8988T (cell line): ENCODE results near the gene NUTM2E.
"Not testable (repeated sequence)": the region's sequence is repeated elsewhere in the genome, so short reads cannot be mapped to it uniquely, and the experiment has no call there.

Source experiments
- DNase-seq: peaks from one replicate; pipeline ENCODE4 v3.0.0; 2011

Gene NUTM2E

GRCh38 chr10:79826496-79827215 is at the start of gene NUTM2E:
Gene NUTM2E, plus strand, starts transcription at chr10:79826739. Its CDS starts 15,002 bp downstream, at chr10:79841741.
- DNase-seq, result peak; percentile 6

DNA sequence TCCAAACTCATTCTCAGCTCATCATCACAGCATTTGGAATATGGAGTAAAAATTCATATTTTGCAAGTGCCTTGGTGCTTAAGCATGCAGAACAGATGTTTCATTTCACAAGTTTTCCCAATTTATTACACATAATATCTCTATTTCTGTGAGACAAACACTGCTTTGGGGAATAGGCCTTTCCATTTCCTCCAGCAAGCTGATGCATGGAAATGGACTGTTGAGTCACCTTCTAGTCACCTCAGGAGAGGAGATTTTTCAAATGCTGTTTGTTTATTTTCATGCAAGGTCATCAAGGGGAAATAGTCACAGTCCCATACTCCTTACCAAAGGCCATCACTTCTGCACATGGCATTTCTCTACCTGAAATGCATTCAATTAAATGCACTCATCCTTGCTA is 48.5 kb upstream of the NUTM2E start:
- not testable (repeated sequence) for DNase-seq

GRCh38 chr10:79779310-79779938 is 47.1 kb upstream of the NUTM2E start:
- DNase-seq, result peak; percentile 14

GRCh38 chr10:79779992-79780391 is 46.5 kb upstream of the NUTM2E start:
- DNase-seq, result not testable (repeated sequence)

DNA sequence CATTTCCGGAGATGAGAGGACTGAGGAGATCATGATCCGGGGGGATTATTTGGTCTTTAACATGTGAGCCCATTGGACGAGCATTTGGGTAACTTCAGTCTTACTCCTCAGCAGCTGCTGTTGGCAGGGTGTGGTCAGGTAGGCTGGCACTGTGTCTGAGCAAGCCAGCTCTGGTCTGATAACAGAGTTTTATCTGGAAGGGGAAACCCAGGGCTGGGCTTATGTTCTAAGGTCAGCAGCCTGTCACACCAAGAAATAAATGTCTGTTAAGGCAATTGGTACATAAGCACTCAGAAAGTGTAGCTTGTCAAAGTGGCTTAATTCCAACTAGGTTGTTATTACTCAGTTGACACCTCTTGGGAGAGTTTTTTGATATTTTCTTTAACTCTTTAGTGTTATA is 45.0 kb upstream of the NUTM2E start:
- not testable (repeated sequence) for DNase-seq

DNA sequence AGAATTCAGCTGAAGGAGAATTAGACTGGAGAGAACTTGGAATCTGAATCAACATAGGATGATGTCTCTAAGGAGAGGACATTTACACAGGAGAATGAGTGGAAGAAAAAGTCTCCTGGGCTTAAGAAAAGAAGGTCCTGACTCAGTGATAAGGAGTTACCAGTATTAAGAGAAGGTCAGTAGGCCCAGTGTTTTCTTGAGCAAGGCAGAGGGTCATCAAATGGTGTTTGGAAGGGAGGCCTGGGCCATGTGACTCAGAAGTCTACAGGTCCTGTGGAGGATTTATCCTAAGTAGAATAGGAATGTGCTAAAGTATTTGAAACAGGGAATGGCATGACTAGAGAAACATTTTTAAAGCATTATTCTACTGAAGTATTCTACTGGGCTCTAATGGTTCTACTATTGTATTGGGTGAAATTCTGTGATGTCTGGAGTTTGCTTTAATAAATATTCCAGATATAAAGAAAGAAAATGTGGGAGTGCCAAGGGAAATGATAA is 39.0 kb upstream of the NUTM2E start:
- not testable (repeated sequence) for DNase-seq

- DNase-seq, result not testable (repeated sequence)
These were observed 37.2 kb upstream of the NUTM2E start for GRCh38 chr10:79789351-79789750.

- not testable (repeated sequence) for DNase-seq
These were observed 34.5 kb upstream of the NUTM2E start for GRCh38 chr10:79791906-79792517.

- DNase-seq, result not testable (repeated sequence)
These were observed 27.2 kb upstream of the NUTM2E start for GRCh38 chr10:79799337-79799736.

- not testable (repeated sequence) for DNase-seq
These were observed 20.7 kb upstream of the NUTM2E start for GRCh38 chr10:79805857-79806256.

- not testable (repeated sequence) for DNase-seq
These were observed 14.6 kb upstream of the NUTM2E start for GRCh38 chr10:79811895-79812294.

DNA sequence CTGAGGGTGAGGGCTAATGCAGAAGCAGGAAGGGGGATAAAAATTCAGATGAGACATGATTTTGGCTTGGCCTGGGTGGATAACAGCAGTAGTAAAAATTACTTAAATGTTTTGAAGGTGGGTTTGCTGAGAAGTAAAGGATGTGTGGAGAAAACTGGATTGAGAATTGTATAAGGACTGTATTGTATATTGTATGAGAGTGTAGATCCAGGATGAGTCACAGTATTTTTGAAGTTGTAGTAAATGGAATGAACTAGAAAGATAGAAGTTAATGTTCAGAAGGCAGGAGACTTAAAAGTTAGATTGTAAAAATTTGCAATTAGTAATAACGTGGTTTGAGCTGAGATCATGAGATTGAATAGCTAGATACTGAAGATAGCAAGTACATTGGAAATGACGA is 10.2 kb upstream of the NUTM2E start:
- DNase-seq, result not testable (repeated sequence)

GRCh38 chr10:79823387-79823786 is 3.2 kb upstream of the NUTM2E start:
- DNase-seq, result not testable (repeated sequence)

DNA sequence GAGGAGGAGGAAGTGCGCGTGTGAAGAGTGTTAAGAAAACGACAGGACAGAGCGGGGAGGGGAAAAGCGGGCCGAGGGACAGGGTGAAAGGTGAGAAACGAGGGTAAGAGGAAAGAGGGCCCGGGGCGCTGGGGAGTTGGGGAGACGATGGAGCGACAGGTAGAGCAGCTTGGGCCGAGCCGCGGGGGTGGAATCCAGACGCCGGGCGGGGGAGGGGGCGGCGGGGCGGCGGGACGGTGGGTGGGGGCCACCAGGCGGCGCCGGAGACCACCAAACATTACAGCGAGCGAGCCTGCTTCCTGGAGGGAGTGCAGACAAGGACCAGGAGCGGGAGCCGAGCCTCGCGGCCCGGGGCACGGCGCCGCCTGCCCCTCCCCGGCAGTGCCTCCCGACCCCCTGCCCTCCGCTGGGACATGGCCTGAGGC is 940 bp upstream of the NUTM2E start:
- not testable (repeated sequence) for DNase-seq

GRCh38 chr10:79826131-79826495 is 426 bp upstream of the NUTM2E start:
- not testable (repeated sequence) for DNase-seq

- not testable (repeated sequence) for DNase-seq
These were observed 7.3 kb downstream of the NUTM2E start for GRCh38 chr10:79833833-79834232.

- not testable (repeated sequence) for DNase-seq
These were observed 9.4 kb downstream of the NUTM2E start for GRCh38 chr10:79835891-79836290.

DNA sequence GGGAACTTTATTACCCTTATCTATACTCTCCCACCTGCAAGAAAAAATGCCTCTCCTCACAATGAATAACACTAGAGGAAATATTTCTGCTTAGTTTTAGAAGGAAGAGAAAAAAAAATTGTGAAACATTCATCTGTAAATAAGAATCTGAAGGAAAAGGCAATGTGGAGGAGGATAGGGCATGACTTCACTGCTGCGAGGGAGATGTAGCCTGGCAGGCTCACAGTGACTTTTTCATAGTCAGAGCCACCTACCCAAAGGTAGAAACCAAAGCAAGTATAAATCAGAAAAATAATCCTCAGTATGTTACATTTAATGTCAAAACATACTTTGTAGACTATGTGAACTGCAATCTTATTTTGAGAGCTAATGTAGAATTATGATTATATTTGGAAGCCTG is 10.4 kb downstream of the NUTM2E start:
- DNase-seq, result not testable (repeated sequence)

DNA sequence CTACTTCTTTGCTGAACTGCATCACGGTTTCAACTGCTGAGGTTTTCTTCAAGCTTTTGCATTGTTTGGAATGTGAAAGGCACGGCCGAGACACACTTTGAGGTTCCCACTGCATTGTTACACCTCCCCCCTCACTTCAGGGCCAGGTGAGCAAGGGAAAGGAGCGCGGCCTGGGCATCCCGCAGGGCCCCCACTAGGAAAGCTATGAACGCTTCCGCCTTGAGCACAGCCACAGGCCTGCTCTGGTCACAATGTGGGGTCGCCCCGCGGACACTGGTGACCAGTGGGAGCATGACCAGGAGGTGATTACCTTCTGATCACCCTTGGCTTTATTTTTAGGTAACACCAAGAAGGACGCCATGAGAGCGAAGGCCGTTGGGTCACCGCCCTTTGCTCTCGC is 11.9 kb downstream of the NUTM2E start:
- not testable (repeated sequence) for DNase-seq

DNA sequence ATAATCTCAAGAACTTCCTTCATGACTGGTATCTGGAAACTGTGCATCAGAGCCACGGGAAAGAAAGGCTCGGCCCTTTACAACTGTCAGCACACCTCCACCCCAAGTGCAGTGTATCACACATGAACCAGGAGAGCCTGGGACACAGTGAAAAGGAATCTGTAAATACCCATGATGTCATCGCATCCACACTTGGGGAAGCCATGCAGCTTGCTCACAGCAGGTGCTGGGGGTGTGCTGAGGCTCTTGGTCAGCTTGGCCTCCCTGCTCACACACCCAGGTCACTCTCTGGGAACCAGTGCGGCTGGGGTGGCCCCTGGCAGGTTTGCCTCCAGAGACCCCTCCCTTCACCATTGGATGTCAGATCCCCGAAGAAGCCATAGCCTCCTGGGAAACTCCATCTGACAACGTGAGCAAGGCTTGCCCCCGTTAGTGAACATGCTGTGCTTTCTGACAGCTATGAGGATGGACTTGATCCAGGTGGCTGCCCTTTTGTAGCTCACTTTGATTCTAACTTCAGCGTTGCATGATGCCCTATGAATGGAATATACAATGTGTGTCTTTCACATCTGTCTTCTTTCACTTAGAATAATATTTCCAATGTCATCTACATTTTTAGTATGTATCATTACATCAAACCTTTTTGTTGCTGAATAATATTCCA is 26.8 kb downstream of the NUTM2E start:
- not testable (repeated sequence) for DNase-seq

- DNase-seq, result not testable (repeated sequence)
These were observed 35.7 kb downstream of the NUTM2E start for GRCh38 chr10:79862269-79862668.

- not testable (repeated sequence) for DNase-seq
These were observed 36.3 kb downstream of the NUTM2E start for GRCh38 chr10:79862803-79863202.
